CD4-positive, alpha-beta memory T cell (primary cell): Measurements from ENCODE around the gene VASH1. TPM values are rescaled to one million over a fixed set of nuclear protein-coding genes. Genes with fewer than 3 reads are reported as not detected.

Source experiments
- CTCF ChIA-PET: fragments of 350-600 bp; sonication (Branson Sonifier 250); formaldehyde crosslinking; loops from one replicate; lab custom pipeline; 2021; ENCODE audit warnings: inconsistent platforms; ENCODE audit not compliant: partially characterized antibody; lab: Charles Lee
- POLR2A ChIA-PET: fragments of 350-600 bp; sonication (Branson Sonifier 250); formaldehyde crosslinking; loops from one replicate; lab custom pipeline; 2021; ENCODE audit not compliant: partially characterized antibody; lab: Charles Lee
- DNase-seq, 5 donors: peaks; one replicate each; pipeline versions ENCODE4 v3.0.0 to v3.0.0-alpha.2; 2020 to 2022; ENCODE audit warnings: mixed read lengths in 1 of 5
- H3K27ac ChIP-seq: one replicate; pipeline ENCODE4 v1.7.0; 2013; ENCODE audit warnings: low read depth, low read length
- H3K27me3 ChIP-seq: 2 replicates; pipeline ENCODE4 v1.7.0; 2013; ENCODE audit warnings: mild to moderate bottlenecking, low read length, moderate library complexity; ENCODE audit not compliant: insufficient read depth
- H3K36me3 ChIP-seq: 2 replicates; pipeline ENCODE4 v1.7.0; 2013; ENCODE audit warnings: mild to moderate bottlenecking, low read length, moderate library complexity; ENCODE audit not compliant: insufficient read depth
- H3K4me1 ChIP-seq: 2 replicates; pipeline ENCODE4 v1.7.0; 2013; ENCODE audit warnings: mild to moderate bottlenecking, low read length, moderate library complexity; ENCODE audit not compliant: insufficient read depth
- H3K4me3 ChIP-seq, 2 donors: one replicate each; pipeline ENCODE4 v1.7.0; 2013; ENCODE audit warnings: low read length in 2 of 2, mild to moderate bottlenecking in 1 of 2
- H3K9me3 ChIP-seq, 2 donors: one replicate each; pipeline ENCODE4 v1.7.0; 2013; ENCODE audit warnings: low read length in 2 of 2, control low read depth in 1 of 2; ENCODE audit not compliant: control insufficient read depth in 1 of 2
- H3K27ac Mint-ChIP-seq, 7 donors: one replicate each; pipeline ENCODE4 v1.8.0; 2020 to 2021; ENCODE audit warnings: mixed read lengths in 7 of 7, mild to moderate bottlenecking in 6 of 7, inconsistent platforms in 3 of 7, moderate library complexity in 3 of 7
- H3K27me3 Mint-ChIP-seq, 2 donors: one replicate each; pipeline ENCODE4 v1.8.0; 2020 to 2021; ENCODE audit warnings: mixed read lengths in 2 of 2
- H3K36me3 Mint-ChIP-seq, 2 donors: one replicate each; pipeline ENCODE4 v1.8.0; 2020 to 2021; ENCODE audit warnings: mixed read lengths in 2 of 2, inconsistent platforms in 1 of 2, mild to moderate bottlenecking in 1 of 2
- H3K4me1 Mint-ChIP-seq, 4 donors: one replicate each; pipeline ENCODE4 v1.8.0; 2020 to 2021; ENCODE audit warnings: mixed read lengths in 4 of 4, mild to moderate bottlenecking in 1 of 4
- H3K4me3 Mint-ChIP-seq, 8 donors: one replicate each; pipeline ENCODE4 v1.8.0; 2020 to 2021; ENCODE audit warnings: mixed read lengths in 8 of 8, mild to moderate bottlenecking in 7 of 8, moderate library complexity in 6 of 8, inconsistent platforms in 3 of 8
- H3K9me3 Mint-ChIP-seq, 8 donors: one replicate each; pipeline ENCODE4 v1.8.0; 2020 to 2021; ENCODE audit warnings: mixed read lengths in 8 of 8, mild to moderate bottlenecking in 5 of 8, inconsistent platforms in 3 of 8, moderate library complexity in 1 of 8
- intact Hi-C: fragments of 100-400 bp; cut with micrococcal nuclease; formaldehyde crosslinking; loops from one replicate; pipeline ENCODE4 v1.15.1; 2023
- polyA plus RNA-seq, 2 donors: library from polyadenylated mRNA; unstranded; fragments of 300-500 nt; fragmentation: Illumina TruSeq; gene quantifications; one replicate each; pipeline ENCODE4 v1.2.3, GENCODE V29; 2021
- total RNA-seq, 2 experiments: library from RNA; stranded (reverse); gene quantifications; one replicate each; pipeline ENCODE4 v1.2.3, GENCODE V29; 2021

Gene VASH1
- total and polyA plus RNA-seq, 4 experiments from 2014 or later: 0.59 to 12.6 (median 5.6) TPM

- Histone ChIP-seq H3K27ac (no peak overlapping the region), H3K9me3 (no peaks in the 10 kb centered on the region), H3K4me1 (peaks cover 24% of the 10 kb centered on the region), H3K36me3 (no peaks in the 10 kb centered on the region), H3K27me3 (peaks cover 7% of the 10 kb centered on the region), H3K4me3 (no peak overlapping the region)
- Mint-ChIP-seq H3K27me3 (peaks cover 3 to 5% of the 10 kb centered on the region in 2 donors), H3K9me3 (no peaks in the 10 kb centered on the region), H3K4me3 (peak overlapping the region in 1 of 8 donors; percentile 3), H3K27ac (peak overlapping the region in 2 of 7 donors; percentile 36 to 95), H3K4me1 (peaks cover 18 to 30% (median 22%) of the 10 kb centered on the region in 4 donors), H3K36me3 (peaks cover 0 to 7% of the 10 kb centered on the region in 2 donors)
- DNase-seq: no peak
- intact Hi-C loops: loop anchor here (5.0 kb wide), 2 partner anchors 562 to 663 kb away; partner anchors contain the start of genes GPATCH2L, SAMD15 and TMED8
- CTCF ChIA-PET: no interaction called here
- POLR2A ChIA-PET: interaction anchor here (1.7 kb wide), 1 partner anchor 53 kb away, joined by 4 read pairs; the partner anchor contains the start of gene VASH1
Measured at GRCh38 chr14:76814726-76815645, 53.7 kb downstream of the VASH1 start.

GRCh38 chr14:76820700-76821099, 59.4 kb downstream of the VASH1 start:
- intact Hi-C loops: no loop called here
- Mint-ChIP-seq H3K27ac (no peak overlapping the region), H3K27me3 (peaks cover 17 to 18% of the 10 kb centered on the region in 2 donors), H3K36me3 (no peaks in the 10 kb centered on the region), H3K4me3 (no peak overlapping the region), H3K4me1 (peaks cover 0 to 1% (median 0%) of the 10 kb centered on the region in 4 donors), H3K9me3 (no peaks in the 10 kb centered on the region)
- H3K27me3 ChIP-seq: peaks cover 7% of the 10 kb centered on the region
- POLR2A ChIA-PET: interaction anchor here (0.6 kb wide), 1 partner anchor 207 kb away, joined by 3 read pairs; no protein-coding TSS in a partner anchor
- H3K27ac ChIP-seq: no peak overlapping the region
- DNase-seq: no peak
- CTCF ChIA-PET: no interaction called here
- no peak overlapping the region for H3K4me3 ChIP-seq
- H3K36me3 ChIP-seq: no peaks in the 10 kb centered on the region
- H3K9me3 ChIP-seq: no peaks in the 10 kb centered on the region
- H3K4me1 ChIP-seq: no peaks in the 10 kb centered on the region

- Histone ChIP-seq H3K4me1 (no peaks in the 10 kb centered on the region), H3K27ac (no peak within 1 kb of the TSS), H3K9me3 (no peaks in the 10 kb centered on the region), H3K4me3 (no peak within 1 kb of the TSS), H3K36me3 (no peaks in the 10 kb centered on the region), H3K27me3 (no peaks in the 10 kb centered on the region)
- Mint-ChIP-seq H3K4me3 (peak within 1 kb of the TSS in 1 of 8 donors; percentile 13), H3K36me3 (no peaks in the 10 kb centered on the region), H3K27me3 (peaks cover 7 to 8% of the 10 kb centered on the region in 2 donors), H3K4me1 (no peaks in the 10 kb centered on the region), H3K9me3 (no peaks in the 10 kb centered on the region), H3K27ac (no peak within 1 kb of the TSS)
- no peak for DNase-seq
- intact Hi-C loops: no loop called here
- ChIA-PET POLR2A (no interaction called here), CTCF (no interaction called here)
Measured at GRCh38 chr14:76826122-76826521, 64.9 kb downstream of the VASH1 start, which contains the start of gene LRRC74A. LRRC74A (plus strand) TSS chr14:76826408; CDS start chr14:76826698, 290 bp downstream.

- Mint-ChIP-seq H3K27ac (no peak overlapping the region), H3K36me3 (no peaks in the 10 kb centered on the region), H3K4me1 (no peaks in the 10 kb centered on the region), H3K27me3 (peaks cover 7% of the 10 kb centered on the region in 2 donors), H3K4me3 (no peak overlapping the region), H3K9me3 (peaks cover 0 to 3% (median 0%) of the 10 kb centered on the region in 8 donors)
- no peak for DNase-seq
- no peak overlapping the region for H3K4me3 ChIP-seq
- ChIA-PET POLR2A (no interaction called here), CTCF (no interaction called here)
- no peaks in the 10 kb centered on the region for H3K4me1 ChIP-seq
- intact Hi-C loops: no loop called here
- H3K9me3 ChIP-seq: no peaks in the 10 kb centered on the region
- H3K27ac ChIP-seq: no peak overlapping the region
- no peaks in the 10 kb centered on the region for H3K27me3 ChIP-seq
- no peaks in the 10 kb centered on the region for H3K36me3 ChIP-seq
Measured at GRCh38 chr14:76827696-76828296, 66.5 kb downstream of the VASH1 start.

GRCh38 chr14:76828339-76829012, 67.2 kb downstream of the VASH1 start:
- H3K27ac ChIP-seq: no peak overlapping the region
- Mint-ChIP-seq H3K9me3 (peaks cover 0 to 3% (median 0%) of the 10 kb centered on the region in 8 donors), H3K4me3 (no peak overlapping the region), H3K4me1 (no peaks in the 10 kb centered on the region), H3K27ac (no peak overlapping the region), H3K27me3 (peaks cover 2 to 7% of the 10 kb centered on the region in 2 donors), H3K36me3 (no peaks in the 10 kb centered on the region)
- POLR2A ChIA-PET: no interaction called here
- H3K27me3 ChIP-seq: no peaks in the 10 kb centered on the region
- H3K4me1 ChIP-seq: no peaks in the 10 kb centered on the region
- intact Hi-C loops: no loop called here
- DNase-seq: no peak
- no peaks in the 10 kb centered on the region for H3K9me3 ChIP-seq
- CTCF ChIA-PET: no interaction called here
- no peaks in the 10 kb centered on the region for H3K36me3 ChIP-seq
- no peak overlapping the region for H3K4me3 ChIP-seq

- POLR2A ChIA-PET: no interaction called here
- H3K27ac ChIP-seq: no peak overlapping the region
- CTCF ChIA-PET: no interaction called here
Measured at GRCh38 chr14:76829013-76829365, 67.7 kb downstream of the VASH1 start.

More at GRCh38 chr14:76829013-76829365, 67.7 kb downstream of the VASH1 start:
- Histone ChIP-seq H3K4me1 (no peaks in the 10 kb centered on the region), H3K4me3 (no peak overlapping the region), H3K27me3 (no peaks in the 10 kb centered on the region), H3K36me3 (no peaks in the 10 kb centered on the region), H3K9me3 (no peaks in the 10 kb centered on the region)
- Mint-ChIP-seq H3K36me3 (no peaks in the 10 kb centered on the region), H3K9me3 (peaks cover 0 to 3% (median 0%) of the 10 kb centered on the region in 8 donors), H3K27me3 (peaks cover 2 to 8% of the 10 kb centered on the region in 2 donors), H3K4me1 (no peaks in the 10 kb centered on the region), H3K4me3 (no peak overlapping the region), H3K27ac (no peak overlapping the region)
- intact Hi-C loops: no loop called here
- no peak for DNase-seq
